ENCODE results near the gene RAB42. TPM values are rescaled to one million over a fixed set of nuclear protein-coding genes. Genes with fewer than 3 reads are reported as not detected.
A peak's percentile ranks its signal among the peaks of the same experiment; 100 is the strongest.

The RAB42 gene
- total and polyA plus RNA-seq, 2 of the 8 experiments (the other 6 are each of a cell fraction or from before 2014, with no cell fraction given): 12.5 to 16.6 TPM

- H3K79me1 ChIP-seq (ENCODE audit: low read depth, low read length): no peaks in the 10 kb centered on the region
- H2BK120ac ChIP-seq (replicated peaks; ENCODE audit: low read depth, low read length): no peak overlapping the region
- no peak overlapping the region for H3K27ac ChIP-seq (ENCODE audit: low read depth, low read length)
- no peaks in the 10 kb centered on the region for H3K4me1 ChIP-seq (replicated peaks in 1 of 4; ENCODE audit: control insufficient read depth in 3 of 4, insufficient read depth in 4 of 4, low read length in 3 of 4)
- H4K20me1 ChIP-seq (replicated peaks in 1 of 2; ENCODE audit: control insufficient read depth in 1 of 2, insufficient read depth in 2 of 2, low read length in 2 of 2): no peaks in the 10 kb centered on the region
- TF ChIP-seq SP2 (IDR thresholded peaks at IDR 0.05; ENCODE audit: low read length) (no peak), GABPA (IDR thresholded peaks at IDR 0.05; ENCODE audit: borderline replicate concordance, insufficient read depth, low read length) (no peak), POU5F1 (IDR thresholded peaks at IDR 0.05; ENCODE audit: low read depth, low read length) (no peak), TBP (IDR thresholded peaks at IDR 0.05; ENCODE audit: low read depth, low read length) (no peak), SUZ12 (IDR thresholded peaks at IDR 0.05; ENCODE audit: low read length) (no peak), RXRA (IDR thresholded peaks at IDR 0.05; ENCODE audit: insufficient read depth, low read depth, low read length) (no peak), BACH1 (IDR thresholded peaks at IDR 0.05; ENCODE audit: low read length) (no peak), KDM5A (IDR thresholded peaks at IDR 0.05; ENCODE audit: low read length) (no peak)
- no peak overlapping the region for H4K91ac ChIP-seq (replicated peaks; ENCODE audit: insufficient read length, low read length)
- peak overlapping the region; percentile 57; the same call in 1 of the 2 replicates for H4K8ac ChIP-seq (ENCODE audit: extremely low read depth, insufficient read depth, low read length)
- peaks cover 5 to 37% (median 13%) of the 10 kb centered on the region in 4 experiments for H3K36me3 ChIP-seq (ENCODE audit: control insufficient read depth in 2 of 4, insufficient read depth in 4 of 4, low read length in 3 of 4)
- H2AK5ac ChIP-seq (ENCODE audit: low read depth, low read length): no peak overlapping the region
- DNase-seq (ENCODE audit: low read depth in 1 of 2, low spot score in 2 of 2): no peak
- H3K9me3 ChIP-seq (ENCODE audit: insufficient read depth in 2 of 2, low read depth in 1 of 2, low read length in 1 of 2): no peaks in the 10 kb centered on the region
- no peak for FAIRE-seq
- no peak overlapping the region for H2BK20ac ChIP-seq (ENCODE audit: low read length)
- no peak overlapping the region for H2AFZ ChIP-seq (ENCODE audit: low read length)
- H3K23ac ChIP-seq (ENCODE audit: insufficient read length): no peak overlapping the region
- POLR2A ChIA-PET (ENCODE audit: partially characterized antibody): no interaction called here
- no peaks in the 10 kb centered on the region for H3K27me3 ChIP-seq (replicated peaks in 1 of 4; ENCODE audit: control insufficient read depth in 3 of 4, extremely low read depth in 1 of 4, insufficient read depth in 3 of 4, low read length in 3 of 4)
- H3K18ac ChIP-seq (ENCODE audit: extremely low read depth, low read length): no peak overlapping the region
- no peak overlapping the region for H3K4me2 ChIP-seq (ENCODE audit: insufficient read depth in 1 of 2, low read depth in 2 of 2, low read length in 2 of 2)
- no peak overlapping the region for H2BK12ac ChIP-seq (ENCODE audit: low read depth, low read length)
- H3K4ac ChIP-seq (replicated peaks; ENCODE audit: insufficient read length, low read depth, low read length): no peak overlapping the region
- no peak overlapping the region for H3K56ac ChIP-seq (replicated peaks; ENCODE audit: insufficient read length, low read depth, low read length)
- no peak overlapping the region for H3K4me3 ChIP-seq (ENCODE audit: extremely low read depth in 1 of 4, insufficient read depth in 2 of 4, low read depth in 3 of 4, low read length in 4 of 4)
- H2BK5ac ChIP-seq (ENCODE audit: low read depth, low read length): no peak overlapping the region
- no peaks in the 10 kb centered on the region for H3K23me2 ChIP-seq (ENCODE audit: low read depth, low read length)
- no peak overlapping the region for H3K9ac ChIP-seq (replicated peaks in 1 of 4; ENCODE audit: extremely low read depth in 1 of 4, low read depth in 3 of 4, low read length in 3 of 4)
- no peak overlapping the region for H3K14ac ChIP-seq (ENCODE audit: insufficient read length)
- no peaks in the 10 kb centered on the region for H3K79me2 ChIP-seq (ENCODE audit: control insufficient read depth in 1 of 2, insufficient read depth in 2 of 2, low read length in 2 of 2)
- no peak overlapping the region for H2BK15ac ChIP-seq (ENCODE audit: low read length)
- no peak overlapping the region for H4K5ac ChIP-seq (ENCODE audit: insufficient read length, low read depth, low read length)
- 96% methylated on average over 5 of the region's 5 CpGs; no CpG with 5 or more reads in 1 of the 2 experiments for WGBS, 2 experiments (ENCODE audit: extremely low coverage in 1 of 2, insufficient coverage in 1 of 2, insufficient read length in 1 of 2, insufficient replicate concordance in 2 of 2, low coverage in 1 of 2, low lambda C conversion rate in 2 of 2, missing lambda C conversion rate in 1 of 2)
- CTCF ChIA-PET (ENCODE audit: partially characterized antibody): interaction anchor here (0.7 kb wide), 1 partner anchor 9 kb away, joined by 3 read pairs; no protein-coding TSS in a partner anchor
These were observed 21.1 kb downstream of the RAB42 start for GRCh38 chr1:28613175-28613574.
